Effector CD8-positive, alpha-beta T cell (primary cell): ENCODE data around the gene DNM2.
"Not testable (repeated sequence)": the region's sequence is repeated elsewhere in the genome, so short reads cannot be mapped to it uniquely, and the experiment has no call there.

Source experiments
- DNase-seq: peaks from one replicate; lab custom pipeline; 2025; lab: John Stamatoyannopoulos, UW

Gene DNM2

DNA sequence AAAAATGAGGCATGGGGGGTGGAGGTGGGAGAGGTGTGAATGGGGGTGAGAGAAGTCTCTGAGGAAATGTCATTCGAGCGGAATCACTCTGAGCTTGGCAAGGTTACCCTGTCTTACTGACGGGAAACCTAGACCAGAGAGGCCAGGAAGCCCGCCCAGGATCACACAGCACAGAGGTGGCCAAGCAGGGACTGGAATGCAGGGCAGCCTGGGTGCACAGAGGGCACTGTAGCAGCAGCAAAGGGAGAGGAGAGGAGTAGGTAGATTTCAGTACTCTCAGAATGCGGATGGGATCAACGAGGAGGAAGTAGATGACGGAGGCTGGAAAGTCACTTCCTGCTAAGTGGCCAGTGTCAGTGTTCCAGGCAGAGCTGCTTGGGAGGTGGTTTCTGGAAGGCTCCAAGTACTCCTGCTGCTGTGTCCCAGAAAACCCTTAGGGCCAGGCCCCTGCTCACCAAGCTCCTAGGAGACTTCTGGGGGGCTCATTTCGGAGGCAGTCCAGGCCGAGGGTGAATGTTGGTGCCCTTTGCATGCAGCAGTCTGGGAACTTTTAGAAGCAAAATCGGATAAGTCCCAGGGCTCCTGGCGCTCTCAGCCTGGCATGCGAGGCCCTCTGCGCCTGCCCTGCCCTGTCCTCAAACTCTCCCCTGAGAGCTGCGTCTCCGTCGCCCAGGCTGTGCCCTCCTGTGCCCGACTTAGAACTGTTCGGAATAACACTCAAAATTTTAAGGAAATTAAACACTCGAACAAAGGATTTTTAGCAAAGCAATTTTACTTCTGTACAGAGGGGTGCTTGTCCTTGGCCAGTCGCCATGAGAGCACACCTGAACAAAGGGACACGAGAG, 33.5 kb downstream of the DNM2 start:
- no peak for DNase-seq

DNA sequence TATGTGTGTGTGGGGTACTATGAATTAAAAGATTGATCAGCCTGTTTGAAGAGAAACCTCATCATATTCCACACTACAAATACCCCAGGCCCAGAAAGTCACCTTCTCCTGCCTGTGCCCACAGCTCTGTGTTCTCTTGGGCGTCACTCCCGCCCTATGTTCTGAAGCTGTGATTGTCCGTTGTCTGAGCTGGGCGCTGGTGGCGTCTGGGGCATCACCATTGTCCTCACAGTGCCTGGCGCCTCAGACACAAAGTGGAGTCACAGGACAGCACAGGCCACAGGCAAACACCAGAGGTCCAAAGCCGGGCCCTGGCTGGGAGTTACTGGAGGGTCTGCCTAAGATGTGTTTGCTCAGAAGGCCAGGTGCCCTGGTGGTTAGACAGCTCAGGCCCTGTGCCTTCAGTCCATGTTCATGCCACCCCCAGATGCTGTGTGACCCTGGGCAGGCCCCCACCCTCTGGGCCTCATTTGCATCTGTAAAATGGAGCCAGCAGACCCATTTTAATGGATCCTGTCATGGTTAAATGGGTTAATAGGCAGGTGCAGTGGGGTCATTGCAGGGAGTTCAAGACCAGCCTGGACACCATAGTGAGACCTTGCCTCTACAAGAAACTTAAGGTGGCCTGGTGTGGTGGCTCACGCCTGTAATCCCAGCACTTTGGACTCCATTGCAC, 34.5 kb downstream of the DNM2 start:
- DNase-seq, result no peak

DNA sequence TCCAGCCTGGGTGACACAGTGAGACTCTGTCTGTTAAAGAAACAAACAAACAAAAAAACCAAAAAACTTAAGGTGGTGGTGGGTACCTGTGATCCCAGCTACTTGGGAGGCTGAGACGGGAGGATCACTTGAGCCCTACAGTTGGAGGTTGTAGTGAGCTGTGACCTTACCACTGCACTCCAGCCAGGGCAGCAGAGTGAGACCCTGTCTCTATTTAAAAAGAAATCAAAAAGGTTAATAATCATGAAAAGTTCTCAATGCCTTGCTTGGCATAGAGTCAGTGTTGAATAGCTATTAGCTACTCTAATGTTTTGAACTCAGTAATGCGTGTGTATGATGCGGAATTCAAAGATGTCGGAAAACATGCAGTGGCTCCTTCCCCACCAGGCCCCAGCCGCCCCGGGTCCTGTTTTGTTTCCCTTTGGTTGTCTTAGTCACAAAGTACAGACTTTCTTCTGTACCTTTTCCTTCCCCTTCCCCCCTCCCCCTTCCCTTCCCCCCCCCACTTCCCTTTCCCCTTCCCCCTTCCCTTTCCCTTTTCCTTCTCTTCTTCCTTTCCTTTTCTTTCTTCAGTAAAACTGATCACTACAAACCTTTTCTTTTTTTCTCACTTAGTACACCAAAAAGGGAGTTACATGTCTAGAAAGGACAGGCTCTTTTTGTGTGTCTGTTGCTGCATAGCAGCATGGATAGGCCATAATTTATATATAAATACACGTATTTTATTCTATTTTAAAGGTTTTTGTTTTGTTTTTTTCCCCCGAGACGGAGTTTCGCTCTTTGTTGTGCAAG, 35.2 kb downstream of the DNM2 start:
- DNase-seq, result no peak

DNA sequence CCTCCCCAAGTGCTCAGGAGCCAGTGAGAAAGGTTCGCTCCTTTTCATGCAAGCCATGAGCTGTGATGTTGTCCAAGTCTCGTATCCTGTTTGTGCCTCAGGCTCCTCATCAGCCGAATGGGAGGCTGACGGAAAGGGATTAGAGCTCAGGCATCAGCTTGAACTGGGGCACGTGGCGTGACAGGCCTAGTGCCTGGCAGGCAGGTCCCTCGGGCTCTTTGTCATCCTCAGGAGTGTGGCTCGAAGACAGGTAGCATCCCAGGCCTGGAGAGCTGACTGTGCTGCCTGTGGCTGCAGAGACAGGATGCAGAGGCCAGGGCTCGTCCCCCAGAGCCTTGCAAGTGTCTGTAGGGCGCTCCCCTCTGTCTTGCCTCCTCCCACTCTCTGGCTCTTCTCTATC, 38.5 kb downstream of the DNM2 start:
- DNase-seq, result no peak

DNA sequence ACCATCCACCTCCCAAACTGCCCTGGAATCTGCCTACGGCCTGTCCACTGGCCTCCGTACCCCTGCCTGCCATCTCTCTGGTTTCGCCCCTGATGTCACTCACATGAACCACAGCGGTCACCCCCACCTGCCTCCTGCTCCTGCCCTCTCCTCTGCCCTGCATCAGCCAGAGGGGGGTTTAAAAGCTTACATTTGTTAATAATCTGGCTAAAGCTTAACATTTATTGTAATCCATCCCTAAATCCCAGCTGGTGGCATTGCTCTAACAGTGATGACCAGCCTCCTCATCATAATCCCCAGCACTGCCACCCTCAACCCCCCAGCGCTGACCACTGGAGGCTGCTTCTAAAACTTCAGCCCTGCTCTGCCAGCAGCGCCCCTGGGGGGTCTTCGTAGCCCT, 38.9 kb downstream of the DNM2 start:
- no peak for DNase-seq

DNA sequence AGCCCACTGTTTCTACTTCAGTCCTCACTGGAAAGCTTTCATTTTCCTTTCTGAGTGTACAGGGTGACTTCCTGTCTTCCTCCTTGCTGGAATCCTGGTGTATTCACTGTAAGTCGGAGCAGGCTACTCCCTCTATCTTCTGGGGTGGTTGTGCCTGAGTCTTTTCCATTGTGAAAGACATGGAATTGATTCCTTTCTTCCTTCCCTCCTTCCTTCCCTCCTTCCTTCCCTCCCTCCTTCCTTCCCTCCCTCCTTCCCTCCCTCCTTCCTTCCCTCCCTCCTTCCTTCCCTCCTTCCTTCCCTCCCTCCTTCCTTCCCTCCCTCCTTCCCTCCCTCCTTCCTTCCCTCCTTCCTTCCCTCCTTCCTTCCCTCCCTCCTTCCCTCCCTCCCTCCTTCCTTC, 40.2 kb downstream of the DNM2 start:
- DNase-seq, result not testable (repeated sequence)

DNA sequence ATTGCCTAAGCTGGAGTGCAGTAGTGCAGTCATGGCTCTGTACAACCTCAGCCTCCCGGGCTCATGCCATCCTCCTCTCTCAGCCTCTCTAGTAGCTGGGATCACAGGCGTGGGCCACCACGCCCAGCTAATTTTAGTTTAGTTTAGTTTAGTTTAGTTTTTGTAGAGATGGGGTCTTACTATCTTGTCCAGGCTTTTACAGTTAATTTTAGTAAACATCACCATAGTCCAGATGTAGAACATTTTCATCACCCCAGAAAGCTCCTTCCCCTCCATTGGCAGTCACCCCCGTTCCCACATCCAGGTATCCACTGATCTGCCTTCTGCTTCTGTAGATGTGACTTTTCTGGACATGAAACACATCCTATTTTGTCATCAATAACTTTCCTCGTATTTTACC, 41.1 kb downstream of the DNM2 start:
- DNase-seq, result no peak

DNA sequence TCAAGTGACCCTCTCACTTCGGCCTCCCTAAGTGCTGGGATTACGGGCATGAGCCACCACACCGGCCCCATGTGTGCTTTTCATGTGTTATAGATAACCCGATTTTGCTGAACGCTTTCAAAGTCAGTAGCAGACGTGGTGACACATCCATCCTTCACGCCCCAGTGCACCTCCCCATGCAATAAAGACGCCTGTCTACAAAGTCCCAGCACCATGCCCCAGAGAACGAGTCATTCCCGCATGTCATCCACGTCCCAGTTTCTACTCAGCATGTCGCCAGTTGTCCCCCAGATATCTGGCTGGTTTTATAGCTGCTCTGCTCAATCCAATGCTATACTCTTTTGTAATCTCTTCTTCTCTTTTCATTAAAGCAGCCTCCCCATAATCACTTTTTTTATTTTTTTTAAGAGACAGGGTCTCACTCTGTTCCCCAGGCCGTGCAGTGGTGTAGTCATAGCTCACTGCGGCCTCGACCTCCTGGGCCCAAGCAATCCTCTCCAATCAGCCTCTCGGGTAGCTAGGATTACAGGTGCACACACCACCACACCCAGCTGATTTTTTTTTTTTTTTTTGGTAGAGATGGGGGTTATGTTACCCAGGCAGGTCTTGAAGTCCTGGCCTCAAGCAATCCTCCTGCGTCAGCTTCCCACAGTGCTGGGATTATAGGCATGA, 42.5 kb downstream of the DNM2 start:
- no peak for DNase-seq

DNA sequence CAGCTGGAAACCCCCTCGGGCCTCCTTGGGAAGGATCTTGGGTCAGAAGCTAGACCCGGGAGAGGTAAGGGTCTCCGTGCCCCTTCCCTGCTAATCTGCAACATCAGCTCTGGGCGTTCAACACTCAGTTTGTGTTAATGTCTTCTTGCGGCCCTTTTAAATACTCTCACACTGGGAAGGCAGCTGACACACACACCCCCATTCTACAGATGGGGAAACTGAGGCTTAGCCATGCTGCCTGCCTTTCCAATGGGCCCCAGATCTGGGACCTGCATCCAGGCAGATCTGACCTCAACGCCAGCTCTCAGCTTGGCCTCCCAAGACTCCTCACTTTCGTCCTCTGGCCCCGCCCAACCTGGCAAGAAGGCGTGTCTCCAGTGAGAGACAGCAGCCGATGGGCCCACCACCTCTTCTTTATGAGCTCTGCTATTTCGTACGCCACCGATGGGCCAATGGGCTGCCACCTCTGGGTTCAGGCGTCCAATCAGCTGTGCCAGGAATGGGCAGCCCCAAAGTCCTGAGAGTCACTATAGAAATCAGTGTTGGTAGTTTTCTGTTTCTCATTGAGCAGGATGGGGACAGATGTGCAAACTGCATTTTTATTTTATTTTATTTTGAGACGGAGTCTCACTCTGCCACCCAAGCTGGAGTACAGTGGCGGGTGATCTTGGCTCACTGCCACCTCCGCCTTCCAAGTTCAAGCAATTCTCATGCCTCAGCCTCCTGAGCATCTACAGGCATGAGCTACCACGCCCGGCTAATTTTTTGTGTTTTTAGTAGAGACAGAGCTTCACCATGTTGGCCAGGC, 43.8 kb downstream of the DNM2 start:
- DNase-seq, result no peak

DNA sequence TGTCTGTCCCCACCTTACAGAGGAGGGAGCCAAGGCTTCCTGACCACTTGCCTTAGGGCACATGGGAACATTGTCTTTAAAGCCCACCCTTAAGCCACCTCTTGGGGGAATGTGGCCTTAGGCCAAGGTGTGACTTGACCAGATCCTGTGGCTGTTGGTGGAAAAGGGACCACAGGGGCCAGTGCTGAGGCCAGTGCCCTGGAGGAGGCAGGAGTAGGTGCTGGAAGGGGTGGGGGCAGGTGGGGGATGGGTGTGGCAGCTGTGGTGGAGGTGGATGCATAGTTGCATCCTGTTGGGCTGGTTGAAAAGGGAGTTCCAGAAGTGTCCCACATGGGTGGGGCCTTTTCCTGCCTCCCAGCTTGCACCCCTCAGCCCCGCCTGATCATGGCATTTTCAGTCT, 44.8 kb downstream of the DNM2 start:
- no peak for DNase-seq

DNA sequence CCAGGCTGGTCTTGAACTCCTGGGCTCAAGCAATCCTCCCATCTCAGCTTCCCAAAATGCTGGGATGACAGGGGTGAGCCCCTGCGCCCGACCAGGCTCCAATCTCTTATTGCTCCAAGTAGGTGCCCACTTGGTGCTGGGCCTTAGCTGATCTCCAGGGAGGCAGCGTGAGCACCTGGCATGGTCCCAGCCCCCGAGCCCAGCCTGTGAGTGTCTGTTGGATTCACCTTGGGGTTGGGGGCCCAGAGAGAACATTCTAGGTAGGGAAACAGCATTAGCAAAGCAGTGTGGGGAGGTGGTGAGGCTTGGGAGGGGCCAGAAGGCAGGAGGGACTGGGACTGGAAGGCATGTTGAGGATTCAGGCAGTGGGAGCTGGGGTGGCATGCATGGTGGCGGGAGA, 45.5 kb downstream of the DNM2 start:
- no peak for DNase-seq

DNA sequence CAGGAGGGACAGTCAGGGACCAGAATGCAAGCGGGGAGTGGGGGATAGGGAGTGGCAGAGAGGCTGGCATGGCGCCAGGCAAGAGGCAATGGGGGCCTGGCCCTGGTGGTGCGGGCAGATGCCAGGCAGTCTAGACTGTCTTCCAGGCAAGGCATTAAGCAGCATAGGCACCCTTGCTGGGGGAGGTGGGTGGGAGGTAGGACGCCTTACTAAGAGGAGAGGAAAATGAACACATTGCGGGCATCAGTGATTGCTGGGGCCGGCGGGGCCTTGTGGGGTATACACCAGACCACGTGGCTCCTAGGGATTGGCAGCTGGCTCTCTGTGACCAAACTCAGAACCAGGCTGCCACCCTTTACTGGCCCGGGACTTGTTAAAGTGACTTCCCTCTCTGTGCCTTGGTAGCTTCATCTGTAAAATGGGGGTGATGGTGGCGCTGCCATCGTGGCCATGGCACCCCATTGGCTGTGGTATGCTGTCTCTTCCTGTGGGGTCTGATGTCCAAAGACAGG, 46.0 kb downstream of the DNM2 start:
- no peak for DNase-seq

DNA sequence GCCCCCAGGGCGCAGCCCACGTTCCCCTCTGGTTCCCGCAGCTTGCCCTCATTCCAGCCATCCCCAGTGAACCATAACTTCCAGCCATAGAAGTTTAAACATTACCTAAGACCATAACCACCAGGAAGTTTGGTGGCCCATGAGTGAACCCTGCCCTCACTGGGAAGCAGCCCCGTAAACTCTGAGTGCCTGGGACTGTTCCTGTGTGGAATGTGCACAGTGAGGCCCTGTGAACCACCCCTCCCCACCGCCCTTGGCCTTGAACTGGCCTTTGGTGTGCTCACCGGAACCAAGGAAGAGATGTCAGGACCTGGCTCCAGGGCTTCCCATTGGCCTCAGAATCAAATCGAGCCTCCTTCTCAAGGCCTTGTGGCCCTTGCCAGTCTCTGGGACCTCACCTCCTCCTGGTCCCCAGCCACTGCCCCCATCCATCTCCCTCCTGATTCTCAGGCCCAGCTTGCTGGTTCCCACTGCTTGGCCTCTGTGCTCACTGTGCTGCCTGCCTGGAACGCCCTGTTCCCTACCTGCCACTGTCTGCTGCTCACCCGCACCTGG, 46.5 kb downstream of the DNM2 start:
- DNase-seq, result no peak

DNA sequence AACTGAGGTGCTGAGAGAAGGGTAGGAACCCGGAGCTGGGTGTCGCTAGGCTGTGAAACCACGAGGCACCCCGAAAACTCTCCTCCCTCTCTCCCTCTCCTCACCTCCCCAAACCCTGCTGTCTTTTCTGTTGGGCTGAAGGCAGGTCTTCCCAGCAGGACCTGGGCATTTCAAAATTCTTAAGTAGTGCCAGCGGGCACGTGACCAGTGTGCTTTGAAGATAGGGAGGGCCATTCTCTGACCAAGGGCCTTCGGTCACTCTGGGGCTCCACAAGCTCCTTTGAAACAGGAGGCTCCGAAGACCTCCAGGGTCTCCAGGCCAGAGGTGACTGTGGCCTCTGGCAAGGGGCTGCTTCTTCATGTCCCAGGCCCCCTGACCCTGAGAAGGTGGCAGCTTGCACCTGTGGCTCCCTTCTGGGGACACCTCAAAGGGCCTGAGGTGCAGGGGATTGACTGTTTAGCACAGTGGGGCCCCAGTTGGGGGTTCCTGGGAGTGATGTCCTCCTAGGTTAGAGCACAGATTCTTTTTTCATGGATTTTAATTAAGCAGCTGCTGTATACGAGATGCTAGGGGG, 48.3 kb downstream of the DNM2 start:
- no peak for DNase-seq

DNA sequence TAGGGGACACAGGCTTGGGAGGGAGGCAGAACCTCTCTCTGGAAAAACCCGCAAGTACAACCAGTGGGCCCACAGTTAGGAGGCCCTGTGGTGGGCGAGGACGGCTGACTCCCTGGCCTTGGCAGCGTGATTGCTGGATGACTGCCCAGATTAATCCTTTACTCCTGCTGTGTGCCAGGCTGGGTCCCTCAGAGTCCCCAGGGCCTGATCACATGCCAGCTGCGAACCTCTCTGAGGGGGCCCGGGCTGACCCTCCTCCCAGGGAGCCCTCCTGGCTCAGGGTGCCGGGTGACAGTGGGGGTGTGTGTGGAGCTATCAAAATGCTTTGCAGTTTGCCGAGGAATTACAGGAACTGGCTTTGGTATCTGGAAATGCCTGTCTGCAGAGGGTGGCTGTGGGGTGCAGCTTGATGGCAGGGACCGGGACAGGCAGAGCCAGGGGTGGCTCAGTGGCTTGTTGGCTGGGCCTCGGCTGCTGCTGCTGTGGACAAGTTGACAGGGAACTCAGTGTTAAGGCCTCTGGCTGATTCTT, 48.9 kb downstream of the DNM2 start:
- no peak for DNase-seq

DNA sequence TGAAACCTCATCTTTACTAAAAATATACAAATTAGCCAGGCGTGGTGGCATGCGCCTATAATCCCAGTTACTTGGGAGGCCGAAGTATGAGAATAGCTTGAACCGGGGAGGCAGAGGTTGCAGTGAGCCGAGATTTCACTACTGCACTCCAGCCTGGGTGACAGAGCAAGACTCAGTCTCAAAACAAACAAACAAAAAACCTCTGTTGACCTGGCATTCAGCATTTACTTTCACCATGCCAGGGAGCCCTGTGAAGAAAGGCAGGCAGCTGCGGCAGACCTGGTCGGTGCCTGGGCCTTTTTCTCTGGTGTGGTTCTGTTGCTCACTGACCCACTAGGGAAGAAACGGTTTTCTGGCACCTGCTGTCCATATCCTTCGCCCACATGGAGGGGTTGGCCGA, 49.8 kb downstream of the DNM2 start:
- no peak for DNase-seq

DNA sequence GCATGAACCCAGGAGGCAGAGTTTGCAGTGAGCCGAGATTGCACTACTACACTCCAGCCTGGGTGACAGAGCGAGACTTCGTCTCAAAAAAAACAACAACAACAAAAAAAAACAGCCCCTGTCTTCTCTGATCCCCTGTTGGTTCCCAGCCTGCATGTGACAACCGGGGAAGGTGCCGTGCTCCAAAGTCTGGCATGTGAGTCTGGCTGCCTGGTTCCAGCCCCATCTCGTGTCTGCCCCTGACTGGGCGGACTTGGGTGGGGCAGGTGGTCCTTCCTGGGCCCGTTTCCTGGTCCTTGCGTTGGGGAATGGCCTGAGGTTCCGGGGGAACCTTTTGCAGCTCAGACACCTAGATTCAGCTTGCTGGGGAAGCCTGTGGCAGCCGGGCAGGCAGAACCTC, 50.5 kb downstream of the DNM2 start:
- no peak for DNase-seq

DNA sequence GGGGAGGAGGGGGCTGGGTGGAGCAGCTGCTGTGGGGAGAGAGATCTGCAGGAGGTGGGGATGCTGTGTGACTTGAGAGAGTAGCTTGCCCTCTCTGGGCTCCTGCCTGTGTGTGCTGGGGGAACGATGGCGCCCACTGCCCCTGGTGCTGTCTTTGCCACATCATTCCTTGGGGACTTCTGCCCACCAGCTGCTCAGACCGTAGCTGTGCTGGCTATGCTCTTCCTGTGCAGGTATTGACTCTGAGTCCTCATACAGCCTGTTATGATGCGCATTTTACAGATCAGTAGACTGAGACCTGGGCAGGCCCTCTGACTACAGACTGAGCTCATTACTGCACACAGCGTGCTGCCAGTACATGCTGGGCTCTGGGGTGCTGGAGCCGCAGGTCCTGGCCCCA, 51.1 kb downstream of the DNM2 start:
- no peak for DNase-seq

DNA sequence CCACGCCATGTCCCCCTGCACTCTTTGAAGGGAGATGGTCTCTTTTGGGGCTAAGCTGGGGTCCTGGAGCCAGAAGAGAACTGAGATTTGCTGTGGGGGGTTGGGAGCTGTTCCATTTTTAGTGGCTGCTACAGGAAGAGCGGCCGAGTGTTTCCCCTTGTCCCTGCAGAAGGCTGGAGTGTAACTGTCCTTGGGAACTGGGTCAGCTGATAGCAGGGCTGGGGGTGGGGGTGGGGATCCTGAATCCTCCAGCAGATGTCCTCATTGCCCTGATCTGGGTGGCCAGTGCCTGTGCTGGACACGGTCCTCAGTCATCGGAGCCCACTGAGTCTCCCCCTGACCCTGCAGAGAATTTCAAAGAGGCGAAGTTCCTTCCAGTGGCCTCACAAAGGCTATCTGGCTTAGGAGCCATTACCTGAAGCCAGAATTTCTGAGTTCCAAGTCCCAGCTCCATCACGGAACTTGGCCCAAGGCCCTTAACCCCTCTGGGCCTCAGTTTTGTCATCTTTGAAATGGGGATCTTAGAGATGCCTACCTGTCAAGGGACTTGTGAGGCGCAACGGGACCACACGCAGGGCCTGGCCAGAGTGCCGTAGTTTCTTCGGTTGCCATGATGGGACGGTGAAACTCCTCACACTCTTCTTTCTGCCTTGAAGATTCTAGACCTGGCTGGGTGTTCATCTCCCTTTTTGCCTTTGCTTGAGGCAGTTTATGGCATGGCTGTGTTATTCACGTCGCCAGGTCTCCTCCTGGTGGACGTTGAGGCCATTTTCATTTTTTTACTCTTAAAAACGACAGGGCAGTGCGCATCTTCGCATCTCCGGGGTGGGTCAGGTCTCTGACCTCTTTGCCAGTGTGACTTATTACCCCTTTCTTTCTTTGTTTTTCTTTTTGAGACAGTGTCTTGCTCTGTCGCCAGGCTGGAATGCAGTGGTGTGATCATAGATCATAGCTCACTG, 51.9 kb downstream of the DNM2 start:
- DNase-seq, result no peak
